Tibial artery (tissue), 4 donors: ENCODE measurements around the gene FRRS1.

Experiments
- DNase-seq, 2 donors: peaks; one replicate each; pipeline ENCODE4 v3.0.0-alpha.2; 2019
- H3K27ac ChIP-seq, 2 donors: fragments of 200-600 bp; sonication (generic) in 1 of 2; 1 replicate in 1 of 2; 2 replicates in 1 of 2; pipeline ENCODE4 v1.5.1; 2018 to 2019; ENCODE audit warnings: mild to moderate bottlenecking in 1 of 2
- H3K27me3 ChIP-seq, 2 donors: fragments of 200-600 bp; sonication (generic) in 1 of 2; one replicate each; pipeline versions ENCODE4 v1.5.1 to v1.6.0; 2016 to 2019
- H3K36me3 ChIP-seq, 3 donors: fragments of 200-600 bp; sonication (generic) in 2 of 3; one replicate each; pipeline ENCODE4 v1.5.1; 2016 to 2019; ENCODE audit warnings: mild to moderate bottlenecking in 2 of 3
- H3K4me1 ChIP-seq, 4 donors: fragments of 200-600 bp; sonication (generic) in 2 of 4; 1 replicate in 3 of 4; 2 replicates in 1 of 4; pipeline ENCODE4 v1.5.1; 2016 to 2019
- H3K4me3 ChIP-seq, 2 donors: fragments of 200-600 bp; sonication (generic) in 1 of 2; 1 replicate in 1 of 2; 2 replicates in 1 of 2; pipeline ENCODE4 v1.5.1; 2018 to 2019; ENCODE audit warnings: mild to moderate bottlenecking in 2 of 2
- H3K9me3 ChIP-seq, 3 donors: fragments of 200-600 bp; sonication (generic) in 1 of 3; one replicate each; pipeline ENCODE4 v1.5.1; 2016 to 2019
- CTCF ChIP-seq, 2 experiments: fragments of 200-600 bp in 1 of 2; fragments of 450-650 bp in 1 of 2; IDR thresholded peaks; one replicate each; pipeline ENCODE4 v1.5.1; 2017 to 2019; ENCODE audit warnings: antibody characterized with exemption in 2 of 2, mild to moderate bottlenecking in 1 of 2, moderate library complexity in 1 of 2
- intact Hi-C: fragments of 100-400 bp; cut with DNase I; formaldehyde crosslinking; loops from one replicate; pipeline ENCODE4 v1.15.0; 2023; ENCODE audit warnings: low total_unique reads

The FRRS1 gene

GRCh38 chr1:99784809-99785255, 18.4 kb upstream of the FRRS1 start:
- Histone ChIP-seq H3K4me3 (no peak overlapping the region), H3K9me3 (no peaks in the 10 kb centered on the region), H3K4me1 (no peaks in the 10 kb centered on the region), H3K36me3 (no peaks in the 10 kb centered on the region), H3K27me3 (no peaks in the 10 kb centered on the region), H3K27ac (no peak overlapping the region)
- no peak for TF ChIP-seq CTCF (IDR thresholded peaks at IDR 0.05)
- intact Hi-C loops, result no loop called here
- DNase-seq, result no peak

GRCh38 chr1:99784143-99784542, 17.7 kb upstream of the FRRS1 start:
- no peaks in the 10 kb centered on the region for H3K9me3 ChIP-seq
- H3K36me3 ChIP-seq, result no peaks in the 10 kb centered on the region
- DNase-seq, result no peak
- no peaks in the 10 kb centered on the region for H3K27me3 ChIP-seq
- no peak for TF ChIP-seq CTCF (IDR thresholded peaks at IDR 0.05)
- H3K27ac ChIP-seq, result no peak overlapping the region
- no peaks in the 10 kb centered on the region for H3K4me1 ChIP-seq
- H3K4me3 ChIP-seq, result no peak overlapping the region
- intact Hi-C loops, result no loop called here

GRCh38 chr1:99782920-99783319, 16.5 kb upstream of the FRRS1 start:
- no peak for DNase-seq
- Histone ChIP-seq H3K27ac (no peak overlapping the region), H3K36me3 (no peaks in the 10 kb centered on the region), H3K4me1 (no peaks in the 10 kb centered on the region), H3K27me3 (no peaks in the 10 kb centered on the region), H3K9me3 (no peaks in the 10 kb centered on the region), H3K4me3 (no peak overlapping the region)
- intact Hi-C loops, result no loop called here
- TF ChIP-seq CTCF (IDR thresholded peaks at IDR 0.05), result no peak

- no peak for TF ChIP-seq CTCF (IDR thresholded peaks at IDR 0.05)
- intact Hi-C loops, result no loop called here
- Histone ChIP-seq H3K9me3 (no peaks in the 10 kb centered on the region), H3K4me1 (no peaks in the 10 kb centered on the region), H3K27me3 (no peaks in the 10 kb centered on the region), H3K36me3 (no peaks in the 10 kb centered on the region), H3K27ac (no peak overlapping the region), H3K4me3 (no peak overlapping the region)
- no peak for DNase-seq
Observed at GRCh38 chr1:99782397-99782796, 16.0 kb upstream of the FRRS1 start.

- no peak for TF ChIP-seq CTCF (IDR thresholded peaks at IDR 0.05)
- no peaks in the 10 kb centered on the region for H3K9me3 ChIP-seq
- H3K27ac ChIP-seq, result no peak overlapping the region
- intact Hi-C loops, result no loop called here
- H3K36me3 ChIP-seq, result no peaks in the 10 kb centered on the region
- H3K4me1 ChIP-seq, result no peaks in the 10 kb centered on the region
- DNase-seq, result no peak
- H3K27me3 ChIP-seq, result no peaks in the 10 kb centered on the region
- no peak overlapping the region for H3K4me3 ChIP-seq
Observed at GRCh38 chr1:99781798-99782197, 15.4 kb upstream of the FRRS1 start.

- no peaks in the 10 kb centered on the region for H3K4me1 ChIP-seq
- no peak for TF ChIP-seq CTCF (IDR thresholded peaks at IDR 0.05)
- no peaks in the 10 kb centered on the region for H3K36me3 ChIP-seq
- no peaks in the 10 kb centered on the region for H3K27me3 ChIP-seq
- intact Hi-C loops, result no loop called here
- no peak for DNase-seq
- H3K27ac ChIP-seq, result no peak overlapping the region
- no peak overlapping the region for H3K4me3 ChIP-seq
- no peaks in the 10 kb centered on the region for H3K9me3 ChIP-seq
Observed at GRCh38 chr1:99777752-99778151, 11.3 kb upstream of the FRRS1 start.
